BLaER1 (cell line): Measurements from ENCODE around the gene RABEPK.
A peak's percentile ranks its signal among the peaks of the same experiment; 100 is the strongest.
"Not testable (repeated sequence)": the region's sequence is repeated elsewhere in the genome, so short reads cannot be mapped to it uniquely, and the experiment has no call there.

Source experiments
- H3K27ac ChIP-seq: shearing (Covaris generic); formaldehyde crosslinking; 2 replicates; pipeline ENCODE4 v1.8.1; 2022
- H3K27me3 ChIP-seq: shearing (Covaris generic); formaldehyde crosslinking; 2 replicates; pipeline ENCODE4 v1.8.1; 2022
- H3K36me3 ChIP-seq: shearing (Covaris generic); formaldehyde crosslinking; 2 replicates; pipeline ENCODE4 v1.8.1; 2022
- H3K4me1 ChIP-seq: shearing (Covaris generic); formaldehyde crosslinking; 2 replicates; pipeline ENCODE4 v1.8.1; 2022
- H3K4me2 ChIP-seq: shearing (Covaris generic); formaldehyde crosslinking; 2 replicates; pipeline ENCODE4 v1.8.1; 2022
- H3K4me3 ChIP-seq: shearing (Covaris generic); formaldehyde crosslinking; 2 replicates; pipeline ENCODE4 v1.8.1; 2022
- H3K9ac ChIP-seq: shearing (Covaris generic); formaldehyde crosslinking; 2 replicates; pipeline ENCODE4 v1.8.1; 2022
- H3K9me3 ChIP-seq: shearing (Covaris generic); formaldehyde crosslinking; 2 replicates; pipeline ENCODE4 v1.8.1; 2022
- H4K20me1 ChIP-seq: shearing (Covaris generic); formaldehyde crosslinking; 2 replicates; pipeline ENCODE4 v1.8.1; 2022
- Cebpa-rat ChIP-seq: shearing (Covaris generic); IDR thresholded peaks from 2 replicates; pipeline ENCODE4 v1.8.1; 2022

The RABEPK gene

GRCh38 chr9:125262294-125262991, 62.1 kb downstream of the RABEPK start:
- Histone ChIP-seq H3K27ac (peak overlapping the region; percentile 90), H4K20me1 (peaks cover 52% of the 10 kb centered on the region)

GRCh38 chr9:125264068-125264467, 63.7 kb downstream of the RABEPK start:
- H3K9me3 ChIP-seq, H3K27me3 ChIP-seq: not testable (repeated sequence)
- Histone ChIP-seq H3K4me2 (peak overlapping the region; percentile 94), H3K4me1 (peaks cover 64% of the 10 kb centered on the region), H3K36me3 (peaks cover 24% of the 10 kb centered on the region), H3K9ac (peak overlapping the region; percentile 73), H3K4me3 (peak overlapping the region; percentile 97), H3K27ac (peak overlapping the region; percentile 76), H4K20me1 (peaks cover 68% of the 10 kb centered on the region)

More at GRCh38 chr9:125262294-125262991, 62.1 kb downstream of the RABEPK start:
- no peak for TF ChIP-seq Cebpa-rat
- no peaks in the 10 kb centered on the region for H3K27me3 ChIP-seq
- peaks cover 52% of the 10 kb centered on the region for H3K4me1 ChIP-seq
- peak overlapping the region; percentile 97 for H3K4me3 ChIP-seq
- peaks cover 23% of the 10 kb centered on the region for H3K36me3 ChIP-seq
- peak overlapping the region; percentile 94 for H3K4me2 ChIP-seq
- H3K9ac ChIP-seq = peak overlapping the region; percentile 96
- no peaks in the 10 kb centered on the region for H3K9me3 ChIP-seq

DNA sequence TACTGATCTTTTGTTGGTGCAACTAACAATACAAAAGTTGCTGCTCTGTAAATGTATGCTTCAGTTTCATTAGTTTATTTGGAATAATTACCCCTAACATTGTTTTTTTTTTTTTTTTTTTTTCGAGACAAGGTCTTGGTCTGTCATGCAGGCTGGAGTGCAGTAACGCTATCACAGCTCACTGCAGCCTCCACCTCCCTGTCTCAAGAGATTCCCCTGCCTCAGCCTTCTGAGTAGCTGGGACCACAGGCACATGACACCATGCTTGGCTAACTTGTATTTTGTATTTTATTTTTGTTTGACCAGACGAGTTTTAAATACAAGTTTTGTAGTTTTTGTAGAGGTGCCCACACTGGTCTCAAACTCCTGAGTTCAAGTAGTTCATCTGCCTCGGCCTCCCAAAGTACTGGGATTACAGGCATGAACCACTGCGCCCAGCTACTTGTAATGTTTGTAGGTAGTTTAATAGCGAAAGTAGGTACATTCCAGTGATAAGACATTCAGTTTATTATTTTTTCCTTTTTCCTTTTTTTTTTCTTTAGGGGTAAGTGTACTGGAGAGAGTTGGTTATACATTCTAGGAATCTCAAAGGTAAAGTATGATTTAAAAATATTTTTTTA, 68.2 kb downstream of the RABEPK start:
- no peaks in the 10 kb centered on the region for H3K9me3 ChIP-seq
- H3K27me3 ChIP-seq = no peaks in the 10 kb centered on the region
- peak overlapping the region; percentile 50; the same call in 1 of the 2 replicates for H3K9ac ChIP-seq
- peaks cover 55% of the 10 kb centered on the region for H3K36me3 ChIP-seq
- peak overlapping the region; percentile 41; the same call in 1 of the 2 replicates for H3K27ac ChIP-seq
- no peak for TF ChIP-seq Cebpa-rat
- peaks cover 95% of the 10 kb centered on the region for H4K20me1 ChIP-seq
- peaks cover 37% of the 10 kb centered on the region for H3K4me1 ChIP-seq
- peak overlapping the region; percentile 75 for H3K4me2 ChIP-seq
- H3K4me3 ChIP-seq = no peak overlapping the region

DNA sequence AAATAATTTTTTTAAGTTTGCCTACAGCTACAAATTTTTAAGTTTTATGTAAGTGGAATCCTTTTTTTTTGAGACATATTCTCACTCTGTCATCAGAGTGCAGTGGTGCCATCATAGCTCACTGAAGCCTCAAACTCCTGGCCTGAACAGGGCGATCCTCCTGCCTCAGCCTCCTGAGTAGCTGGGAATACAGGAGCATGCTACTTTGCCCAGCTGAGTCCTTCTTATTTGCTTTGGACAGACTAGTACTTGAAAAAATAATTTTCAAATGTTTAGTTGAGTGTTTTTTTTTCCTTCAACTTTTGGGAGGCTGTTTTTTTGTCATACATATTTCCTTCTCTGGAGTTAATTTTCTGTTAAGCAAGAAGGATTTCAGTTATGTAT, 68.7 kb downstream of the RABEPK start:
- Histone ChIP-seq H3K4me2 (peak overlapping the region; percentile 75), H3K27me3 (no peaks in the 10 kb centered on the region), H3K36me3 (peaks cover 60% of the 10 kb centered on the region), H3K9me3 (no peaks in the 10 kb centered on the region), H3K4me3 (no peak overlapping the region), H3K27ac (no peak overlapping the region), H3K9ac (no peak overlapping the region), H3K4me1 (peaks cover 32% of the 10 kb centered on the region), H4K20me1 (peaks cover 96% of the 10 kb centered on the region)
- no peak for TF ChIP-seq Cebpa-rat

DNA sequence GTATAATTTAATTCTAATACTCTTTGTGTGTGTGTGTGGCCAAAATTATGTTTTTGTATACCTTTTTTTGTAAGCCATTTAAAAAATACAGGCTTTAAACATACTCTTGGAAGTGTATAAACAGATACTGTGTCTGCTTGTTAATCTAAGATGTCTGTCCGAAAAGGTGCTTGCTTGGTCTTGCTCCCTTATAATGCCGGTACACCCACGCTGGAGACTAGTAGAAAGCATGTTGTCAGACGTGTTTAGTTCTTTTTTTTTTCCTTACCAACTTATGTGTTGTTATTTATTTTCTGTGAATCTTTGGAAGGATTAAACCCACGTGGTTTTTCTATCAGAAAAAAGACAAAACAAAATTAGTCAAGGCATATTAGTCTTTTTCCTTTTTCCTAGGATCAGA, 70.7 kb downstream of the RABEPK start:
- H3K27ac ChIP-seq = no peak overlapping the region
- no peak overlapping the region for H3K4me2 ChIP-seq
- H3K4me1 ChIP-seq = peaks cover 16% of the 10 kb centered on the region

DNA sequence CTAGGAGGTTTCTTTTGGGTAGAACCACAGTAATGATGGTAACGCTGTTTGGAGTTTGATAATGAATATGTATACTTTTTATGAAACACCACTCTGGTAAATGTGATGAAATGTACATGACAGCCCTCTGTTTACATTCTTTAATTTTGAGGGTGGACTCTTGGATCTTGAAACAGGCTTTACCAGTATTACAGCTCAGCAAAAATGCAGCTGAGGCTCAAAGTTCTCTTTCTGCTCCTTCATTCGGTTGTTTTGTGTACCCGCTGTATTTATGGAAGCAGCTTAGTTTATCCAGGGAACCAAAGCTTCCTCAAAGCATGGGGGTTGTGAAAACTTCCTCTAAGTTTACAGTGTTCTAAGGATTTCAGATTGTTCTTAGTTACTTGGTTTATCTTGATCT, 72.4 kb downstream of the RABEPK start:
- H3K9me3 ChIP-seq = no peaks in the 10 kb centered on the region
- peaks cover 15% of the 10 kb centered on the region for H3K4me1 ChIP-seq
- no peak for TF ChIP-seq Cebpa-rat
- H3K27me3 ChIP-seq = no peaks in the 10 kb centered on the region
- H3K27ac ChIP-seq = no peak overlapping the region
- no peak overlapping the region for H3K4me3 ChIP-seq
- H3K4me2 ChIP-seq = no peak overlapping the region
- peaks cover 100% of the 10 kb centered on the region for H4K20me1 ChIP-seq
- no peak overlapping the region for H3K9ac ChIP-seq
- peaks cover 61% of the 10 kb centered on the region for H3K36me3 ChIP-seq

More for the DNA sequence above, 70.7 kb downstream of the RABEPK start:
- peaks cover 62% of the 10 kb centered on the region for H3K36me3 ChIP-seq
- no peak overlapping the region for H3K9ac ChIP-seq
- no peak for TF ChIP-seq Cebpa-rat
- H4K20me1 ChIP-seq = peaks cover 97% of the 10 kb centered on the region
- H3K4me3 ChIP-seq = no peak overlapping the region
- no peaks in the 10 kb centered on the region for H3K9me3 ChIP-seq
- no peaks in the 10 kb centered on the region for H3K27me3 ChIP-seq

GRCh38 chr9:125276771-125277170, 76.4 kb downstream of the RABEPK start:
- TF ChIP-seq Cebpa-rat = no peak
- H3K27ac ChIP-seq = no peak overlapping the region
- no peaks in the 10 kb centered on the region for H3K9me3 ChIP-seq
- H3K4me2 ChIP-seq = no peak overlapping the region
- no peak overlapping the region for H3K9ac ChIP-seq
- no peak overlapping the region for H3K4me3 ChIP-seq
- peaks cover 100% of the 10 kb centered on the region for H4K20me1 ChIP-seq
- peaks cover 74% of the 10 kb centered on the region for H3K36me3 ChIP-seq
- no peaks in the 10 kb centered on the region for H3K4me1 ChIP-seq
- H3K27me3 ChIP-seq = no peaks in the 10 kb centered on the region

DNA sequence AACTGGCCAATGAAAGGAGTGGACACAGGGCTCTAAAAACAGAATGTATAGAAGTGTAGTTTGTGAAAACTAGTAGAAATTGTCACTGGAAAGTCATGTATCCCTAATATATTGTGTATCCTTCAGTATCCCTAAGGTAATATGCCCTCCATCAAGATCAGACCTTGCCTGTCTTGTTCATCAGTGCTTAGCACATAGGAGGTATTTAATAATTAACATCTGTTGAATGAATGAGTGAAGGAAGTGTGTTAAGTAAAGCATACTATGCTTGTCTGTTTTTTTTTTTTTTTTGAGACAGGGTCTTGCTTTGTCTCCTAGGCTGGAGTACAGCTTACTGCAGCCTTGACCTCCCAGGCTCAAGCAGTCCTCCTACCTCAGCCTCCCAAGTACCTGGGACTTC, 77.1 kb downstream of the RABEPK start:
- H3K9me3 ChIP-seq = no peaks in the 10 kb centered on the region
- TF ChIP-seq Cebpa-rat = no peak
- no peak overlapping the region for H3K27ac ChIP-seq
- H3K27me3 ChIP-seq = no peaks in the 10 kb centered on the region
- H3K36me3 ChIP-seq = peaks cover 73% of the 10 kb centered on the region
- no peaks in the 10 kb centered on the region for H3K4me1 ChIP-seq
- H4K20me1 ChIP-seq = peaks cover 100% of the 10 kb centered on the region
- no peak overlapping the region for H3K4me3 ChIP-seq
- H3K4me2 ChIP-seq = no peak overlapping the region
- no peak overlapping the region for H3K9ac ChIP-seq

GRCh38 chr9:125280945-125281344, 80.6 kb downstream of the RABEPK start:
- Histone ChIP-seq H3K9me3 (no peaks in the 10 kb centered on the region), H3K4me1 (no peaks in the 10 kb centered on the region), H3K9ac (no peak overlapping the region), H3K4me2 (no peak overlapping the region), H3K4me3 (no peak overlapping the region), H3K27ac (no peak overlapping the region), H3K27me3 (no peaks in the 10 kb centered on the region), H3K36me3 (peaks cover 73% of the 10 kb centered on the region), H4K20me1 (peaks cover 100% of the 10 kb centered on the region)
- no peak for TF ChIP-seq Cebpa-rat
